BLaER1 (cell line): ENCODE data around the gene XAB2.

Experiments used
- H3K27ac ChIP-seq: shearing (Covaris generic); formaldehyde crosslinking; 2 replicates; pipeline ENCODE4 v1.8.1; 2022
- H3K27me3 ChIP-seq: shearing (Covaris generic); formaldehyde crosslinking; 2 replicates; pipeline ENCODE4 v1.8.1; 2022
- H3K36me3 ChIP-seq: shearing (Covaris generic); formaldehyde crosslinking; 2 replicates; pipeline ENCODE4 v1.8.1; 2022
- H3K4me1 ChIP-seq: shearing (Covaris generic); formaldehyde crosslinking; 2 replicates; pipeline ENCODE4 v1.8.1; 2022
- H3K4me2 ChIP-seq: shearing (Covaris generic); formaldehyde crosslinking; 2 replicates; pipeline ENCODE4 v1.8.1; 2022
- H3K4me3 ChIP-seq: shearing (Covaris generic); formaldehyde crosslinking; 2 replicates; pipeline ENCODE4 v1.8.1; 2022
- H3K9ac ChIP-seq: shearing (Covaris generic); formaldehyde crosslinking; 2 replicates; pipeline ENCODE4 v1.8.1; 2022
- H3K9me3 ChIP-seq: shearing (Covaris generic); formaldehyde crosslinking; 2 replicates; pipeline ENCODE4 v1.8.1; 2022
- H4K20me1 ChIP-seq: shearing (Covaris generic); formaldehyde crosslinking; 2 replicates; pipeline ENCODE4 v1.8.1; 2022
- Cebpa-rat ChIP-seq: shearing (Covaris generic); IDR thresholded peaks from 2 replicates; pipeline ENCODE4 v1.8.1; 2022

The XAB2 gene

DNA sequence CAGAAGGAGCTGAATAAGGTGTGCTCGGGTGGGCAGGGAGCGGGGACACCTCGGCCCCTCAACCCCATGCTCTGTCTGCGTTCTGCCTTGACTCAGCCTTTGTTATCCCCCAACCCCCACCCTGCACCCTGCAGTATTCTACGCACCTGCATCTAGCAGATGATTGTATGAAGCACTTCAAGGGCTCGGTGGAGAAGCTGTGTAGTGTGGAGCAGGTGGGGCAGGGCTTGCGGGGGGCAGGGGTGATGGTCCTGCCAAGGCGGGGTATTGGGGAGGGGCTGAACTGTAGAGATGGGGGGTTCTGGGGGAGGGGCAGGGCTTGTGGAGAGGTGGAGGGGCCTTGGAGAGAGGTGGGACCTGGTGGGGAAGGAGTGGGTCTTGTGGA is 13.7 kb upstream of the XAB2 start:
- Histone ChIP-seq H3K4me3 (no peak overlapping the region), H3K27ac (no peak overlapping the region), H3K4me2 (no peak overlapping the region), H3K9me3 (no peaks in the 10 kb centered on the region), H4K20me1 (peaks cover 15% of the 10 kb centered on the region; the same call in 1 of the 2 replicates), H3K9ac (no peak overlapping the region), H3K4me1 (peaks cover 8% of the 10 kb centered on the region), H3K36me3 (peaks cover 75% of the 10 kb centered on the region), H3K27me3 (no peaks in the 10 kb centered on the region)
- TF ChIP-seq Cebpa-rat, result no peak

- Histone ChIP-seq H3K4me3 (no peak overlapping the region), H3K9me3 (no peaks in the 10 kb centered on the region), H3K36me3 (peaks cover 70% of the 10 kb centered on the region), H4K20me1 (peaks cover 15% of the 10 kb centered on the region; the same call in 1 of the 2 replicates), H3K27ac (no peak overlapping the region), H3K27me3 (no peaks in the 10 kb centered on the region), H3K4me1 (peaks cover 14% of the 10 kb centered on the region), H3K9ac (no peak overlapping the region), H3K4me2 (no peak overlapping the region)
- TF ChIP-seq Cebpa-rat, result no peak
Observed at GRCh38 chr19:7642295-7643030, 13.1 kb upstream of the XAB2 start.

GRCh38 chr19:7641290-7642276 is 12.2 kb upstream of the XAB2 start:
- Histone ChIP-seq H3K27me3 (no peaks in the 10 kb centered on the region), H3K36me3 (peaks cover 61% of the 10 kb centered on the region), H3K27ac (no peak overlapping the region), H3K4me3 (no peak overlapping the region), H4K20me1 (peaks cover 15% of the 10 kb centered on the region; the same call in 1 of the 2 replicates), H3K9me3 (no peaks in the 10 kb centered on the region), H3K4me1 (peaks cover 17% of the 10 kb centered on the region), H3K9ac (no peak overlapping the region), H3K4me2 (no peak overlapping the region)
- TF ChIP-seq Cebpa-rat, result no peak

DNA sequence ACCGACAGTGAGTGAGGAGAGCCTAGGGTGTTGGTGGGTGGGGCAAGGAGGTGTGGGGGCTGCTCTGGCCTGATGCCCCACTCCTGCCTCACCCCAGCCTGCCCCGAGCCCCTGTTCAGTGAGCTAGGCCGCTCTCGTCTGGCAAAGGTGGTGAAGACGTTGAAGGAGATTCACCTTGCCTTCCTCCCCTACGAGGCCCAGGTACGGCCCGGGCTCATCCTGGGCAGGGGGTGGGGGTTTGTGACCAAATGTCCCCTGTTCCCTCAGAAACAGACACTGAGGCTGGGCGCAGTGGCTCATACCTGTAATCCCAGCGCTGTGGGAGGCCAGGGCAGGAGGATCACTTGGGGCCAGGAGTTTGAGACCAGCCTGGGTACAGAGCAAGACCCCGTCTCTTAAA is 11.5 kb upstream of the XAB2 start:
- H3K4me1 ChIP-seq, result peaks cover 25% of the 10 kb centered on the region
- peaks cover 15% of the 10 kb centered on the region; the same call in 1 of the 2 replicates for H4K20me1 ChIP-seq
- H3K27ac ChIP-seq, result no peak overlapping the region
- H3K9me3 ChIP-seq, result no peaks in the 10 kb centered on the region
- no peak overlapping the region for H3K4me3 ChIP-seq
- H3K9ac ChIP-seq, result no peak overlapping the region
- H3K4me2 ChIP-seq, result no peak overlapping the region
- TF ChIP-seq Cebpa-rat, result no peak
- H3K27me3 ChIP-seq, result no peaks in the 10 kb centered on the region
- H3K36me3 ChIP-seq, result peaks cover 54% of the 10 kb centered on the region

GRCh38 chr19:7639863-7640348 is 10.6 kb upstream of the XAB2 start:
- H3K36me3 ChIP-seq, result peaks cover 47% of the 10 kb centered on the region
- no peak overlapping the region for H3K9ac ChIP-seq
- no peak for TF ChIP-seq Cebpa-rat
- H3K27me3 ChIP-seq, result no peaks in the 10 kb centered on the region
- no peaks in the 10 kb centered on the region for H3K9me3 ChIP-seq
- H3K4me2 ChIP-seq, result no peak overlapping the region
- peaks cover 34% of the 10 kb centered on the region for H3K4me1 ChIP-seq
- no peak overlapping the region for H3K4me3 ChIP-seq
- H4K20me1 ChIP-seq, result peaks cover 15% of the 10 kb centered on the region; the same call in 1 of the 2 replicates
- H3K27ac ChIP-seq, result no peak overlapping the region

- Histone ChIP-seq H3K27ac (no peak overlapping the region), H3K9ac (no peak overlapping the region), H3K9me3 (no peaks in the 10 kb centered on the region), H3K27me3 (no peaks in the 10 kb centered on the region), H4K20me1 (peaks cover 15% of the 10 kb centered on the region; the same call in 1 of the 2 replicates), H3K4me3 (no peak overlapping the region), H3K4me2 (no peak overlapping the region), H3K36me3 (peaks cover 37% of the 10 kb centered on the region; the same call in 1 of the 2 replicates), H3K4me1 (peaks cover 44% of the 10 kb centered on the region)
- TF ChIP-seq Cebpa-rat, result no peak
Observed at GRCh38 chr19:7638802-7639465, 9.6 kb upstream of the XAB2 start.

DNA sequence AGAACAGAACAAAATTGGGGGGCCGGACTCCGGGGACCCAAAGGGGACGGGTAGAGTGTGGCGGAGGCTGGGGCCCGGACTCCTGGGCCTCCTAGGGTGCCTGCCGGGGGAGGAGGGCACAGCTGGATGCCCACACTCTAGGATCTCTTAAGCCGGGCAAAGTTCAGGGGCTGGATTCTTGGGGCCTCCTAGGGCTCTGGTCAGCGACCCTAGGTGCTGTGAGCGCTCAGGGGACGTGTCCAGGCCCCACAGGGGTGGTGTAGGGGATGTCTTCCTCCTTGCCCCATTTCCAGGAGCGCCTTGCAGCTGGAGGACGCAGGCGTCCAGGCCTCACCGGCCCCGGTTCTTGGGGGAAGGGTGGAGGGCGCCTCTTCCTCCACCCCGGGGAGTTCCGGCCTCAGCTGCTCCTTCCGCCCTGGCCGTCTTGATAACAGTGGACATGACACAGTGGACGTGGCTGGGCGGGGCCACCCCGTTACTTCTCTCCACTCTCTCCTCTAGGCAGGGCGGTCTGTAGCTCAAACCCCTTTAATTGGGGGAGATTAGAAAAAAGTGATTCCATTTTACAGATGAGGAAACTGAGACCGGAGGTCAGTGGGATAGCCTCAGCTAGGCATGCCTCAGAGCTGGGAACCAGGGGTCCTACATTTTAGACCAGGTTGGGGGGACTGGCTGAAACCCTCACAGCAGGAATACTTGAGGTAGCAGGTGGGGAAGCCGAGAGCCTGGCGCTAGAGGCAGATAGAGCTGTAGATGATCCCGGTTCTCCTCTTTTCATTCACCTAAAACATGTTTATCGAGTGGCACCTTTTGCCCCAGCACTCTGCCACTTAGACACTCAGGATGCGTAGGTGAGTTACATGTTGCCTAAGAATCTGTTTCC is 8.3 kb upstream of the XAB2 start:
- Histone ChIP-seq H3K27ac (peak overlapping the region; percentile 83), H3K27me3 (no peaks in the 10 kb centered on the region), H3K36me3 (peaks cover 37% of the 10 kb centered on the region), H3K4me3 (peak overlapping the region; percentile 80), H3K4me2 (peak overlapping the region; percentile 97), H4K20me1 (peaks cover 15% of the 10 kb centered on the region; the same call in 1 of the 2 replicates), H3K9me3 (no peaks in the 10 kb centered on the region), H3K4me1 (peaks cover 53% of the 10 kb centered on the region), H3K9ac (peak overlapping the region; percentile 89)
- no peak for TF ChIP-seq Cebpa-rat

DNA sequence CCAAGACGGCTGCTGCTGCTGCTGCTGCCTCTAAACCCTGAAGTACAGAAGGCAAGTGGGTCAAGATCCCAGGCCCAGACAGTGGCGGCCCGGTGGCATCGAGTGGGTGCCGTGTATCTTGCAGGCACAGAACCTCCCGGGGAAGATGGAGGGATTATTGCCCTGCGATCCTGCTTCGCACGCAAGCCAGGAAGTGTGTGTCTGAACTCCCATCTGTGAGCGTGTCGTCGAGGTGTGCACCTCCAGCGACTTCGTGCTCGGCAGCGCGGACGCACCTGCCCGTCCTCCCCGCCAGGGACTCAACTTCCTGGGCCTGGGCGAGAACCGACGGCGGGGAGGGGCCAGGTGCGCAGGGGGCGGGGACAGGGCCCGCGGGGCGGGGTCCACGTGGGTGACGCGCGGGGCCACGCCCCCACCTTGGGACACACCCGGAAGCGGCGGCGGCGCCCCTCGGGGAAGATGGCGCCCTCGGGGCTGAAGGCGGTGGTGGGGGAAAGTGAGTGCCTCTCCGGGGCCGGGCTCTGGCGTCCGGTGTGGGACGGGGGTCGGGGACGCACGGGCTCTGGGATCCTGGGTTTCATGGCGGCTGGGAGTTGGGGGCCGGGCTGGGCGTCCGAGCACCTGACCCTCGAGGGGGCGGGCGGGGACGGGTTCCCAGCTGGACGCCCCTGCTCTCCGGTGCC is 7.5 kb upstream of the XAB2 start, which contains the start of gene STXBP2:
Gene STXBP2 (plus strand): TSS at position 420 of the 683 bp plus-strand sequence. CDS start 40 bp downstream, at position 460.
- Histone ChIP-seq H3K36me3 (peaks cover 37% of the 10 kb centered on the region), H3K9ac (peak within 1 kb of the TSS; percentile 89), H3K4me2 (peak within 1 kb of the TSS; percentile 97), H3K4me1 (peaks cover 53% of the 10 kb centered on the region), H4K20me1 (peaks cover 15% of the 10 kb centered on the region; the same call in 1 of the 2 replicates), H3K4me3 (peak within 1 kb of the TSS; percentile 80), H3K9me3 (no peaks in the 10 kb centered on the region), H3K27me3 (no peaks in the 10 kb centered on the region), H3K27ac (peak within 1 kb of the TSS; percentile 83)
- no peak for TF ChIP-seq Cebpa-rat
